Ammon's horn (tissue), 1 donor: Measurements from ENCODE around the gene KCNC3.
"Not testable (repeated sequence)": the region's sequence is repeated elsewhere in the genome, so short reads cannot be mapped to it uniquely, and the experiment has no call there.

Source experiments
- DNase-seq: peaks from one replicate; pipeline ENCODE4 v3.0.0-alpha.2; 2016; ENCODE audit warnings: low spot score

KCNC3 gene

DNA sequence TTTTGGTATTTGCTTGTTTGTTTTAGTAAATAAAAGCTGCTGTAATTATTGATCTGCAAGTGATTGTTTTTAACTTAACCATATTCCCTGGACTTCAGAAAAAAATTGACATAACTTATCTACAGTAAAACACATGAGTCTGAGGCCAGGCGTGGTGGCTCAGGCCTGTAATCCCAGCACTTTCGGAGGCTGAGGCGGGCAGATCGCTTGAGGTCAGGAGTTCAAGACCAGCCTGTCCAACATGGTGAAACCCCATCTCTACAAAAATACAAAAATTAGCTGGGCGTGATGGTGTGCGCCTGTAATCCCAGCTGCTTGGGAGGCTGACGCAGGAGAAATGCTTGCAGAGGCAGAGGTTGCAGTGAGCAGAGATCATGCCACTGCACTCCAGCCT, 24.3 kb upstream of the KCNC3 start:
- not testable (repeated sequence) for DNase-seq

- DNase-seq, result no peak
Observed at GRCh38 chr19:50352242-50352641, 23.1 kb upstream of the KCNC3 start.

- DNase-seq, result no peak
Observed at GRCh38 chr19:50349277-50350057, 20.3 kb upstream of the KCNC3 start.

DNA sequence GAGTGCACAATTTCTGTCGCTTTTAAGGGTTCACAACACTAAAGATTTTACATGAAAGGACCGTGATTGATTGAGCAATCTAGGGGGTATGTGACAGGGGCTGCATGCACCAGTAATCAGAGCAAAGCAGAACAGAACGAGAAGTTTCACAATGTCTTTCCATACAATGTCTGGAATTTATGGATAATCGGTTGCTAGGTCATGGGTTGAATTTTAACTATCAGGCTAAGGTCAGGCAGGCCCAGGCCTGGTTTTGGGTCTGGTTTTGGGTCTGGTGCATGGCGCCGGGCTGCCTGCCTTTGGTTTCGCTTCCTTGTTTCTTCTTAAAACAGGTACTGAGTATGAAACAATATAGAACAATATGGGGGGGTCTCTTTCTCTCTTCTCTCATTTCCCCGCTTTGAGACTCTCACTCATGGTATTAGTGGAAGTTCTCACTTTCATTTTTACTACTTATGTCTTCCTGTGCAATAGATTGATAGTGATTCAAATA, 18.0 kb upstream of the KCNC3 start:
- DNase-seq, result not testable (repeated sequence)

DNA sequence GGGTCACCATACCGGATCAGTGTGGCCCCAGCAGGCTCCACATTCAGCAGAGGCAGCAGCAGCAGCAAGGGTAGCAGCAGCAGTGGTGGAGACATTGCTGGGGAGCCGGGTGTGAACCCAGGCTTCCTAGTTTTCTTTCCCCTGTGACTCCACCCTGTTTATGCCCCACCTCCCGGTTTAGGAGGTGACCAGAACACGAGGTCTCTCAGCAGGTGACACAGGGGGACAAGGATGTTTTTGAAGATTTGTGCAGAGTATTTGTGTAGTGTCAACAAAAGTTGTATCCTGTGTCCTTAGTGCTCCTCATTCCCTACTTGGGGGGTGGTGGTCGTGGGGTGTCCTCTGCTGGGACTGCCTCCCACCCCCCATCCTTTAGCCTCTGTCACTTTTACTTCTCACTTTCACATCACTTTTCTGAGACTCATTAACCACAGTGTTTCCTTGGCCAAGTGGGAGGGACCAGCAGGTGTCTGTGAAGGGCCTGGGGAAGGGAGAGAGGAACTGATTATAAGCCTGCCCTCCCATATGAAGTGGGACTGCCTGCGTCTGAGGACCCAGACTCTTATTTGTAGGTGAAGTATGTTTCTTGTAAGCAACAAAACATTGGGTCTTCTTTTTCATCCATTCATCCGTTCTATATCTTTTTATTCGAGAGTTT, 15.6 kb upstream of the KCNC3 start:
- peak; percentile 58 for DNase-seq

DNA sequence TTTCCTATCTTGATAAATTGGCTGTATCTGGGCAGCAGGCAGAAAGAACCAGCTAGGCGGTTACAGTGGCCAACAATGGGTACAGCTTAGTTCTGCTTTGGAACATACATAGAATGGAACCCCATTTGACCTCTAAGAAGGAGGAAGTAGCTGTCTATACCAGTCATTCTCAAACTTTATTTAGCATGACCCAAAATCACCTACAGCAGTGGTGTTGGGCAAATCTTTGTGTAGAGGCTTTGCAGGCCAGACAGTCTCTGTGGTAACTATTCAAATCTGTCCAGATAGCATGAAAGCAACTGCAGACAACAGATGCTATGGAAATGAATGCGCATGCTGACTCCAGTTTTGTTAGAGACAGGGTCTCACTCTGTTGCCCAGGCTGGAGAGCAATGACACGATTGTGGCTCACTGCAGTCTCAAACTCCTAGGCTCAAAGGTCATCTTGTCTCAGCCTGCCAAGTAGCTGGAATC, 12.0 kb upstream of the KCNC3 start:
- DNase-seq, result no peak

GRCh38 chr19:50340331-50340730, 11.2 kb upstream of the KCNC3 start:
- no peak for DNase-seq

GRCh38 chr19:50337031-50337430, 7.9 kb upstream of the KCNC3 start:
- DNase-seq, result not testable (repeated sequence)

- no peak for DNase-seq
Observed at GRCh38 chr19:50334741-50335421, 5.7 kb upstream of the KCNC3 start.

- peak; percentile 88 for DNase-seq
Observed at GRCh38 chr19:50333737-50334617, 4.8 kb upstream of the KCNC3 start.

GRCh38 chr19:50333235-50333736, 4.1 kb upstream of the KCNC3 start:
- peak; percentile 98 for DNase-seq

- DNase-seq, result no peak
Observed at GRCh38 chr19:50332244-50333038, 3.3 kb upstream of the KCNC3 start.

DNA sequence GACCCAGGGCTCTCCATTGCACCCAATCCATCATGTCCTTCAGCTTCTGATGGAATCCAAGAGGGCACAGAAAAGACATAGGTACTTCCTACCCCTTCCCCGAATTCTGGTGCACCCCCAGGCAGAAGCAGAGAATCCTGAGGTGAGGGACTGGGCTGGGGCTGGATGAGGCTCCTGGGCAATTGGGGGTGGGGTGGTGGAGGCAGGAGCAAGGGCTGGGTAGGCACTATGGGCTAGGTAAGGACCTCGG, 2.7 kb upstream of the KCNC3 start:
- no peak for DNase-seq

DNA sequence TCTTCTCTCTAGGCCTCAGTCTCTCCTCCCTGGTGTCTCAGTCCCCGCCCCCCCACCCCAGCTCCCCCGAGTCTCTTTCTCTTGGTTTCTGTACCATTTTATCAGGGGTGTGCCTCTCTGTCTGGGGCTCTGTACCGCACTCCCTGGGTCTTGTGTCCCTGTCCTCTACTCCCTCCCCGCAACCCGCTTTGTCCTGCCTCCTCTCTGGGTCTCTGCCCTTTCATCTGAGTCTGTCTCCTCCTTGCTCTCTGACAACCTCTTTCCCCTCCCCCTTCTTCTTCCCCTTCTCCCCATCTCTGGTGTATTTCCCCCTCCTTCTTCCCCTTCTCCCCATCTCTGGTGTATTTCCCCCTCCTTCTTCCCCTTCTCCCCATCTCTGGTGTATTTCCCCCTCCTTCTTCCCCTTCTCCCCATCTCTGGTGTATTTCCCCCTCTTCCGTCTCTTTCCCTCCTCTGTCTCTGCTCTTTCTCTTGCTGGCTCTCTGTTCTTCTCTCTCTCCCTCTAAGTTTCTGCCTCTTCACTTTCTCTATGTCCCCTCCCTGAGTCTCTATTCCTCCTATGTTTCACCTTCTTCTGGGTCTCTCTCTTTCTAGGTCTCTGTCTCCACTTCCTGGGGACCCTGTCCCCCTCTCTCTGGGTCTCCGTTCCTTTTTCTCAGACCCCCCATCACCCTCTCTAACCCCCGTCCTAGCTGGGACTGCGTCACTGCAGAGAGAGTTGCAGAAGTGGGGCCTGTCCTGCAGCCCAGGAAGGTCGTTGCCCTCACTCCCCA, 2.2 kb upstream of the KCNC3 start:
- no peak for DNase-seq

DNA sequence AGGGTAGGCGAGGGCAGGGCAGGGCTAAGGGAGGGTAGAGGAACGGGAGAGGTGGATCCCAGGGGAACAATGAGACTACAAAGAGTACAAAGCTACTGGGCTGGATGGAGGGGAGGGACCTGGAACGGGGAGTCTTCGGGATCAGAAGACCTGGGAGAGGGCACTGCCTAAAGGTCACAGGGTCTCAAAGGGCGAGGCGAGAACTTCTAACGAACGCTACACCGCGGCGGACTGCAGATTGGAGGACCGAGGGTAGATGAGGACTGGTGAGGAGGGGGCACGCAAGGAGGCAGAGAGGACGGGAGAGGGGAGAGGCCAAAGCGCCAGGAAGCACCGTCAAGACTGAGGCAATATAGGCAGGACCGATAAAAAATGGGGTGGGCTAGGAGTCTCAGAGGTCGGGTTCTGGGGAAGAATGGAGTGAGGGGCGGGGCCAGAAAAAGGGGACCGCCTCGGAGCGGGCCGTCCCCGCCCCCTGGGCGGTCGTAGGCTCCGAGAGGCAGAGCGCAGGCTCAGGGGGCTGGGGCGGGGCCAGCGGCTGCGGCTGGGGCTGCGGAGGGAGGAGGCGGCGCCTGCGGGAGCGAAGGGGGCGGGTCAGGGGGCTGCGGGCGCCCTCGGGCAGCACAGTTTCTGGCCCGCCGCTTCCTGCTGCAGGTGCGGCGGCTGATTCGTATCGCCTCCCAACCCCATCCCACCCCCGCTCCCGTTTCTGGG, 1.3 kb upstream of the KCNC3 start:
- DNase-seq, result peak; percentile 94

DNA sequence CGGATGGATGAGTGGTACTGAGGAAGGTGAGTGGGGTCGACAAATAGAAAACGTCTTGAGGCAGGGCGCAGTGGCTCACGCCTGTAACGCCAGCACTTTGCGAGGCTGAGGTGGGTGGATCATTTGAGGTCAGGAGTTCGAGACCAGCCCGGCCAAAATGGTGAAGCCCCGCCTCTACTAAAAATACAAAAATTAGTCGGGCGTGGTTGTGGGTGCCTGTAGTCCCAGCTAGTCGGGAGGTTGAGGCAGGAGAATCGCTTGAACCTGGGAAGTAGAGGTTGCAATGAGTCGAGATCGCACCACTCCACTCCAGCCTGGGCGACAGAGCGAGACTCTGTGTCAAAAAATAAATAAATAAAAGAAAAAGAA, 733 bp upstream of the KCNC3 start:
- not testable (repeated sequence) for DNase-seq

- no peak for DNase-seq
Observed at GRCh38 chr19:50328873-50329145, 368 bp downstream of the KCNC3 start.

DNA sequence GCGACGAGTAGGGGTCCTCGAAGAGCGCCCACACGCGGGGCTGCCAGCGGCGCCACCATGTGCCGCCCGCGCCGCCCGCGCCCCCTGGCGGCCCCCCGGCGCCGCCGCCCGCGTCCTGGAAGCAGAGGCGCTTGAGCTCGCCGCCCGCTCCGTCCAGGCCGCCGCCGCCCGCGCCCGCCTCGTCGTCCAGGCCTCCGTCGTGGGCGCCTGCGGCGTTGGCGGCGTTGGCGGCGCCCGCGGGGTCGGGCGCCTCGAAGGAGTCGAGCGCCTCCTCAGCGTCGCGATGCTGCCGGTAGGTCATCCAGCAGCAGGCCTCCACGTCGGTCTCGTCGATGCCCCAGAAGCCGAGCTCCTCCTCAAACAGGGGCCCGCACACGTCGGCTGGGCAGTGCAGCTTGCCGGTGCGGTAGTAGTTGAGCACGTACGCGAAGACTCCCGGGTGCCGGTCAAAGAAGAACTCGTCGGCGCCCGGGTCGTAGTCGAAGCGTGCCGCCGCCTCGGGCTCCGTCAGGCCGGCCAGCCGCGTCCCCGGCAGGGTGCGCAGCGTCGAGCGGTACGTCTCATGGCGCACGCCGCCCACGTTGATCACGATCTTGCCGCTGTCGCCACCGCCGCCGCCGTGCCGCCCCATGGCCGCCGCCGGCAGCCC, 829 bp downstream of the KCNC3 start:
- DNase-seq, result no peak

GRCh38 chr19:50327461-50328223, 1.5 kb downstream of the KCNC3 start:
- DNase-seq, result no peak
